HUES6 (cell line): Measurements from ENCODE around the gene SPON1.

Experiments used
- H3K27ac ChIP-seq: 2 replicates; pipeline ENCODE4 v1.7.0; 2013; ENCODE audit warnings: low read depth, mild to moderate bottlenecking, low read length, inconsistent platforms
- H3K27me3 ChIP-seq: 2 replicates; pipeline ENCODE4 v1.6.1; 2013; ENCODE audit warnings: low read length; ENCODE audit not compliant: control insufficient read depth, insufficient read depth
- H3K36me3 ChIP-seq: 2 replicates; pipeline ENCODE4 v1.6.1; 2013; ENCODE audit warnings: low read length; ENCODE audit not compliant: control insufficient read depth, insufficient read depth
- H3K4me1 ChIP-seq: 2 replicates; pipeline ENCODE4 v1.6.1; 2013; ENCODE audit warnings: low read length; ENCODE audit not compliant: control insufficient read depth, insufficient read depth
- H3K4me3 ChIP-seq: 2 replicates; pipeline ENCODE4 v1.5.1; 2013; ENCODE audit warnings: low read depth, low read length
- H3K9ac ChIP-seq: one replicate; pipeline ENCODE4 v1.6.1; 2013; ENCODE audit warnings: mild to moderate bottlenecking, low read length
- H3K9me3 ChIP-seq: 2 replicates; pipeline ENCODE4 v1.6.1; 2013; ENCODE audit warnings: low read depth, low read length; ENCODE audit not compliant: control insufficient read depth, insufficient read depth

SPON1 gene

GRCh38 chr11:14125529-14125928 is 163.0 kb downstream of the SPON1 start:
- peaks cover 10% of the 10 kb centered on the region for H3K9me3 ChIP-seq
- H3K36me3 ChIP-seq = no peaks in the 10 kb centered on the region
- no peak overlapping the region for H3K27ac ChIP-seq
- H3K27me3 ChIP-seq = no peaks in the 10 kb centered on the region
- no peak overlapping the region for H3K9ac ChIP-seq
- no peaks in the 10 kb centered on the region for H3K4me1 ChIP-seq
- H3K4me3 ChIP-seq = no peak overlapping the region

- Histone ChIP-seq H3K9ac (no peak overlapping the region), H3K9me3 (peaks cover 10% of the 10 kb centered on the region), H3K4me3 (no peak overlapping the region), H3K27ac (no peak overlapping the region), H3K36me3 (no peaks in the 10 kb centered on the region), H3K4me1 (peaks cover 4% of the 10 kb centered on the region; the same call in 1 of the 2 replicates), H3K27me3 (no peaks in the 10 kb centered on the region)
Observed at GRCh38 chr11:14127679-14128078, 165.2 kb downstream of the SPON1 start.

- Histone ChIP-seq H3K4me1 (peaks cover 4% of the 10 kb centered on the region; the same call in 1 of the 2 replicates), H3K27me3 (no peaks in the 10 kb centered on the region), H3K4me3 (no peak overlapping the region), H3K9ac (no peak overlapping the region), H3K27ac (no peak overlapping the region), H3K9me3 (peaks cover 10% of the 10 kb centered on the region), H3K36me3 (no peaks in the 10 kb centered on the region)
Observed at GRCh38 chr11:14132312-14132711, 169.8 kb downstream of the SPON1 start.

GRCh38 chr11:14133381-14133780 is 170.9 kb downstream of the SPON1 start:
- Histone ChIP-seq H3K4me3 (no peak overlapping the region), H3K27me3 (no peaks in the 10 kb centered on the region), H3K27ac (no peak overlapping the region), H3K9me3 (peaks cover 6% of the 10 kb centered on the region), H3K4me1 (peaks cover 4% of the 10 kb centered on the region; the same call in 1 of the 2 replicates), H3K9ac (no peak overlapping the region), H3K36me3 (no peaks in the 10 kb centered on the region)

GRCh38 chr11:14136561-14136960 is 174.0 kb downstream of the SPON1 start:
- H3K27me3 ChIP-seq = no peaks in the 10 kb centered on the region
- no peaks in the 10 kb centered on the region for H3K36me3 ChIP-seq
- H3K4me1 ChIP-seq = no peaks in the 10 kb centered on the region; the same call in 1 of the 2 replicates
- no peak overlapping the region for H3K9ac ChIP-seq
- no peaks in the 10 kb centered on the region for H3K9me3 ChIP-seq
- H3K27ac ChIP-seq = no peak overlapping the region
- H3K4me3 ChIP-seq = no peak overlapping the region

GRCh38 chr11:14137284-14137683 is 174.8 kb downstream of the SPON1 start:
- no peak overlapping the region for H3K27ac ChIP-seq
- no peaks in the 10 kb centered on the region for H3K4me1 ChIP-seq
- no peak overlapping the region for H3K4me3 ChIP-seq
- H3K9me3 ChIP-seq = no peaks in the 10 kb centered on the region
- H3K27me3 ChIP-seq = no peaks in the 10 kb centered on the region
- no peaks in the 10 kb centered on the region for H3K36me3 ChIP-seq
- no peak overlapping the region for H3K9ac ChIP-seq

- Histone ChIP-seq H3K4me1 (no peaks in the 10 kb centered on the region), H3K4me3 (no peak overlapping the region), H3K27ac (no peak overlapping the region), H3K27me3 (no peaks in the 10 kb centered on the region), H3K9ac (no peak overlapping the region), H3K36me3 (no peaks in the 10 kb centered on the region), H3K9me3 (no peaks in the 10 kb centered on the region)
Observed at GRCh38 chr11:14140991-14141390, 178.5 kb downstream of the SPON1 start.

GRCh38 chr11:14141676-14142075 is 179.2 kb downstream of the SPON1 start:
- Histone ChIP-seq H3K4me1 (no peaks in the 10 kb centered on the region), H3K4me3 (no peak overlapping the region), H3K9ac (no peak overlapping the region), H3K27ac (no peak overlapping the region), H3K9me3 (no peaks in the 10 kb centered on the region), H3K36me3 (no peaks in the 10 kb centered on the region), H3K27me3 (no peaks in the 10 kb centered on the region)

- H3K9me3 ChIP-seq = no peaks in the 10 kb centered on the region
- no peak overlapping the region for H3K27ac ChIP-seq
- no peaks in the 10 kb centered on the region for H3K36me3 ChIP-seq
- no peak overlapping the region for H3K4me3 ChIP-seq
- H3K27me3 ChIP-seq = no peaks in the 10 kb centered on the region
- H3K9ac ChIP-seq = no peak overlapping the region
- H3K4me1 ChIP-seq = no peaks in the 10 kb centered on the region
Observed at GRCh38 chr11:14144934-14145333, 182.4 kb downstream of the SPON1 start.

GRCh38 chr11:14148653-14149273 is 186.2 kb downstream of the SPON1 start:
- peaks cover 15% of the 10 kb centered on the region for H3K9me3 ChIP-seq
- H3K4me1 ChIP-seq = no peaks in the 10 kb centered on the region
- no peak overlapping the region for H3K27ac ChIP-seq
- no peaks in the 10 kb centered on the region for H3K27me3 ChIP-seq
- no peak overlapping the region for H3K4me3 ChIP-seq
- H3K9ac ChIP-seq = no peak overlapping the region
- no peaks in the 10 kb centered on the region for H3K36me3 ChIP-seq

GRCh38 chr11:14149683-14150082 is 187.2 kb downstream of the SPON1 start:
- Histone ChIP-seq H3K27ac (no peak overlapping the region), H3K27me3 (no peaks in the 10 kb centered on the region), H3K9me3 (peaks cover 24% of the 10 kb centered on the region), H3K4me1 (no peaks in the 10 kb centered on the region), H3K4me3 (no peak overlapping the region), H3K36me3 (no peaks in the 10 kb centered on the region), H3K9ac (no peak overlapping the region)
